Mononuclear cell (primary cell): ENCODE data around the gene MINAR1. TPM values are rescaled to one million over a fixed set of nuclear protein-coding genes. Genes with fewer than 3 reads are reported as not detected.

ENCODE experiments used
- H3K27me3 ChIP-seq: 2 replicates; pipeline ENCODE4 v1.6.0; 2011; ENCODE audit warnings: low read length, control low read depth; ENCODE audit not compliant: insufficient read depth
- H3K4me1 ChIP-seq: 2 replicates; pipeline ENCODE4 v1.5.1; 2011; ENCODE audit warnings: mild to moderate bottlenecking, low read length, control low read depth; ENCODE audit not compliant: insufficient read depth
- H3K4me3 ChIP-seq: 2 replicates; pipeline ENCODE4 v1.5.1; 2011; ENCODE audit warnings: mild to moderate bottlenecking, low read length, moderate library complexity
- H3K9me3 ChIP-seq: 2 replicates; pipeline ENCODE4 v1.5.1; 2011; ENCODE audit warnings: low read depth, mild to moderate bottlenecking, control low read depth, low read length
- total RNA-seq: library from RNA; depleted of rRNA; stranded (reverse); fragments of >200 nt; gene quantifications from one replicate; pipeline ENCODE4 v1.2.3, GENCODE V29; 2012

The MINAR1 gene
- total RNA-seq, 1 donor: 0.42 TPM

DNA sequence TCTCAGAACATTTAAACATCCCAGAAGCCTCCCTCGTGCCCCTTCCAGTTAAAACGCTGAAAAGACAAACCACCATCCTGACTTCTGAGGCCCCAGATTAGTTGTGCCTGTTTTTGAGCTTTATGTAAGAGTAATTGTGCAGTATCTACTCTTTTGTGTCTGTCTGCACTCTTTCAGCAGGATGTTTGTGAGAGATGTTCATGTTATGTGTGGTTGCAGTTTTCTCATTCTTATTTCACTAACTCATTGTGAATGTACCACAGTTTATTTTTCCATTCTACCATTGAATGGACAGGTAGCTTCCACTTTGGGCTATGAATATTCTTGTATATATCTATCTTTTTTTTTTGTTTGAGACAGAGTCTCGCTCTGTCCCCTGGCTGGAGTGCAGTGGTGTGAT is 40.3 kb downstream of the MINAR1 start:
- no peaks in the 10 kb centered on the region for H3K27me3 ChIP-seq
- H3K4me3 ChIP-seq: no peak overlapping the region
- no peaks in the 10 kb centered on the region for H3K4me1 ChIP-seq
- H3K9me3 ChIP-seq: no peaks in the 10 kb centered on the region

DNA sequence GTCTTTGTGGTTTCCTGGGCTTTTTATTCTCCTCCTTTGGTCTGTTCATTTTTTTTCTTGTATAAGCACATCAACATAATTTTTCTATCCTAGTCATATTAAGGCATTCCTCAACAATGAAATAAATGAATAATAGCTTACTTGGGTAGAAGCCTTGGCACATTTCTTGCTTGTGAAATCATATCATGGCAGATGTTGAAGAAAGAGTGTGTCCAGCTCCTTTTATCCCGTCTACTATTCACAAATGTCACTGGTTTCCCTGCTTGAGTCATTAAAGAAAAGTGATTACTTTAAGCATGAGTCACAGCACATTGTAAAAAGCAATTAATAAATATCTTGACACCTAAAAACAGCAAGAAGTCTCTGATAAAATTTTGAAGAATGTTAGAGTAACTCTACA is 42.1 kb downstream of the MINAR1 start:
- H3K9me3 ChIP-seq: no peaks in the 10 kb centered on the region
- no peaks in the 10 kb centered on the region for H3K27me3 ChIP-seq

GRCh38 chr15:79475306-79475705 is 43.2 kb downstream of the MINAR1 start:
- Histone ChIP-seq H3K4me1 (no peaks in the 10 kb centered on the region), H3K9me3 (no peaks in the 10 kb centered on the region), H3K27me3 (no peaks in the 10 kb centered on the region), H3K4me3 (no peak overlapping the region)

More for the DNA sequence above, 42.1 kb downstream of the MINAR1 start:
- Histone ChIP-seq H3K4me1 (no peaks in the 10 kb centered on the region), H3K4me3 (no peak overlapping the region)

- H3K27me3 ChIP-seq: no peaks in the 10 kb centered on the region
- H3K4me1 ChIP-seq: no peaks in the 10 kb centered on the region
- no peaks in the 10 kb centered on the region for H3K9me3 ChIP-seq
- no peak overlapping the region for H3K4me3 ChIP-seq
Measured at GRCh38 chr15:79478108-79478507, 46.0 kb downstream of the MINAR1 start.

DNA sequence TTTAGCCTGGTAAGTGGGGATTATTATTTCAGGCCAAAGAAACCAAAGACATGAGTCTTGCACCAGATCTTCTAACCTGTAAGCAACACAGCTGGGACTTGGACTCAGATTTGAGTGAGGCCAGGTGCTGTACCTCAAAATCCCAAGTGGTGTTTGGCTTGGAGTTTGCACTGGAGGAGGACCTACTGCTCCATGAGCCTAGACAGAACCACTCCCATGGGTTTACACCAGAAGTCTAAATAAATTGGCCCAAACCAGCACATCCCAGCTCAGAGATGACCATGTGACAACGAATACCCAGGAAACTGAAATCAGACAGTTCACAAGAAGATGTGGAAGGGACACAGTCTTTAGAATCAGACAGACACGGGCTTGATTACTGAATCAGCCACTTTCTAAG is 47.5 kb downstream of the MINAR1 start:
- Histone ChIP-seq H3K9me3 (no peaks in the 10 kb centered on the region), H3K4me3 (no peak overlapping the region), H3K27me3 (no peaks in the 10 kb centered on the region), H3K4me1 (no peaks in the 10 kb centered on the region)

DNA sequence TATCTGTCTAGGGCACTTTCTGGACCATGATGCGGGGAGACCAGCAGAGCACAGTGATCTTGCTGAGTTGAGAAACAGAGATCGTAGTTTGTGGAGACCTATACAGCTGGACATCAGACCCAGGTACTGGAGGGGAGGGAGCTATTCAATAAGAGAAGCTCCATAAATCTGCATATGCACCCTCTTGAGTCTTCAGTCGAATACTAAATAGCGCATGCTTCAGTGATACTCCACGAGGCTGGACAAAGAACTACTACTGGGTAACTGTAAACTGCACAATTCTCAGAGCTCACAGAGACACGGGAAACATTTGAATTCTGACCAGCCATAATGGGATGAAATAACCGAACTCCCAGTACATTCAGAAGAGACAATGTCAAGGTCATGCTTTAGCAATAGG is 49.7 kb downstream of the MINAR1 start:
- no peaks in the 10 kb centered on the region for H3K27me3 ChIP-seq
- no peaks in the 10 kb centered on the region for H3K4me1 ChIP-seq
- H3K9me3 ChIP-seq: no peaks in the 10 kb centered on the region
- H3K4me3 ChIP-seq: no peak overlapping the region

Other genes with a start within 250 kb of the MINAR1 start
- not detected for gene ANKRD34C, start 149.6 kb upstream of the MINAR1 start, total RNA-seq
- gene TMED3, start 121.2 kb upstream of the MINAR1 start, total RNA-seq: 32.3 TPM